Stimulated activated CD8-positive, alpha-beta memory T cell treated with anti-CD3 and anti-CD28 coated beads, Interleukin-7, amount 100 ng/mL, for 48 hours (primary cell): ENCODE data around the gene ST8SIA2.

Experiments
- DNase-seq, 2 donors: peaks; one replicate each; pipeline ENCODE4 v3.0.0-alpha.2; 2020; ENCODE audit warnings: low read depth in 1 of 2; ENCODE audit errors: extremely low read depth in 1 of 2

The ST8SIA2 gene

DNA sequence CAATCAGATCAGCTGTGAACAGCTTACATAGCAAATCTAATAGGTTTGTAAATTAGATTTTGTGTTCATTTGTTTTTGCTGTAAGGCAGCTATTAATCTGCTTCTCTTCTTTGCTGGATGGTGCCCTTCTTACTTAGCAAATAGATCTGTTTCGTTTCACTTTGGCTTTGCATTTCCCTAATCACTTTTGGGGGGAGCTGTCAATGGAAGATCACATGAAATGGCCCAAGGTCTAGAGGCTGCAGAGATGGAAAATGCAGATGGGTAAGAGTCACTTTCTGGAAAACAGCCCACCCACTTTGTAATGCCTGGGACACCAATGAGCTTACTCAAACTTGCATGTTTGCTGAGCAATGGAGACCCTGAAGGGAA lies 36.4 kb downstream of the ST8SIA2 start:
- no peak for DNase-seq

DNA sequence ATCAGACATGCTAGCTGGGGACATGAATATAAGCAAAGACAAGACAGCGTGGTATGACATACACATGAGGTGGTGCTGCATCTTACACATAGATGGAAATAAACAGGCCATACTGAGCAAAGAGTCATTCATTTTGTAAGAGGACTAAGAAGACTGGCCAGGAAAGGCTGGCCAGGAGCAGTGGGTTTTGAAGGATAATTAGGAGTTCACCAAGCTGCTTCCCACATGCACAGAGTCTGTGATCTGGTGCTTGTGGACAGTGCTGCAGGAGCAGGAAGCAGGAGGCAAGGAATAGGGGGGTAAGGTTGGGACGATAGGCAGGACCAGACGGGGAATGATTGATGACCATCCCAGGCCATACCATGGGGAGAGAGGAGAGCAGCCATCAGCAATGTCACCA lies 41.5 kb downstream of the ST8SIA2 start:
- DNase-seq = no peak

DNA sequence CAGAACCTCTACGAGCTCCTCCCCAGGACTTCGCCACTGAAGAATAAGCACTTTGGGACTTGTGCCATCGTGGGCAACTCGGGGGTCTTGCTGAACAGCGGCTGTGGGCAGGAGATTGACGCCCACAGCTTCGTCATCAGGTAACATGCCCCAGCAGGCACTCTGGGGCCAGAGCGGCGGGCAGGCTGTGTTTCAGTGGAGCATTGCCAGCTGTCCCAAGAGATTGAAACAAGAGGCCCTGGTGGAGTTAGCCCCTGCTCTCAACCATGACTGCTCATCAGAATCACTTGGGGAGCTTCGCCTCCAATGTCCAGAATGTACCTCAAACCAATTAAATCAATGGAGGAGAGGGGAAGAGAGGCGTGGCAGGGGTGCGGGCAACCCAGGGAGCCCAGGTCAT lies 44.8 kb downstream of the ST8SIA2 start:
- DNase-seq = no peak

DNA sequence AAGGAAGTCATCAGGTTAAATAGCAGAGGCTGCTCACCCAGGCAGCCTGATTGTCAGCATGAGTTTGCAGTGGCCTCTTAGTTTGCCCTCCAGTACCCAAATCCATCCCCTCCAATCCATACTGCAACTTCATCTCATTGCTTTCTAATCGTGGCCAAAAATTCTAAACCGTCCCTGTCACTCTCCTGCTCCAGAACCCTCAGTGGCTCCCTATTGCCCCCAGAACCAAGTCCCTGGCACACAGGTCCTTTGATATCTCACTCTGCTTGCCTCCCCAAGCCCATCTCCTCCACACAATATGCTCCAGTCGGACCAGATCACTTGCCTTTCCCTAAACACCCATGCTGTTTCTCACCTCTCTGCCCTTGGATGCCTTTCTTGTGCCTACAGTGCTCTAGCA lies 49.7 kb downstream of the ST8SIA2 start:
- no peak for DNase-seq

DNA sequence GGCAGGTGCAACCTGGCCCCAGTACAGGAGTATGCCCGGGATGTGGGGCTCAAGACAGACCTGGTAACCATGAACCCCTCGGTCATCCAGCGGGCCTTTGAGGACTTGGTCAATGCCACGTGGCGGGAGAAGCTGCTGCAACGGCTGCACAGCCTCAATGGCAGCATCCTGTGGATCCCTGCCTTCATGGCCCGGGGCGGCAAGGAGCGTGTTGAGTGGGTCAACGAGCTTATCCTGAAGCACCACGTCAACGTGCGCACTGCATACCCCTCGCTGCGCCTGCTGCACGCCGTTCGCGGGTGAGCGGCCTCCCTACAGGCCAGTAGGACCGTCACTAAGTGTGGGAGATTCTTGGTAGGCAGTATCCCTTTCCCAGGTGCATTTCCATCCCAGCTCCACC lies 51.0 kb downstream of the ST8SIA2 start:
- DNase-seq = no peak

DNA sequence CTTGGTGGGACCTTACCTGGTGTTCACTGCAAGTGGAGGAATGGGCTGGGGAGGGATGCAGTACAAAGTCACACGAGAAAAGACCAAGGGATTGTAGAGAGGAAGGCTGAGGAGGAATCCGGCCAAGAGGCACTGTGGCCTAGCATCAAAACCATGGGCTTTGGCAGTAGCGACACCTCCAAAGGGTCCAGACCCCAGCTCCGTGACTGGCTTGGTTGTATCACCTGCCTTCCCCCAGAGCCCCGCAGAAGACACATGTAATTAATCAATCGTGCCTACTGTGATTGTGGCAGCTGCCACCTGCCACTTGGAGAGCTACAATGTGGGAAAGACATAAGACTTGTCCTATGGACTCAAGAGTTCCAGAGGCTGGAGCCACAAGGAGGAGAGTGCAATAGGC lies 54.7 kb downstream of the ST8SIA2 start:
- no peak for DNase-seq

DNA sequence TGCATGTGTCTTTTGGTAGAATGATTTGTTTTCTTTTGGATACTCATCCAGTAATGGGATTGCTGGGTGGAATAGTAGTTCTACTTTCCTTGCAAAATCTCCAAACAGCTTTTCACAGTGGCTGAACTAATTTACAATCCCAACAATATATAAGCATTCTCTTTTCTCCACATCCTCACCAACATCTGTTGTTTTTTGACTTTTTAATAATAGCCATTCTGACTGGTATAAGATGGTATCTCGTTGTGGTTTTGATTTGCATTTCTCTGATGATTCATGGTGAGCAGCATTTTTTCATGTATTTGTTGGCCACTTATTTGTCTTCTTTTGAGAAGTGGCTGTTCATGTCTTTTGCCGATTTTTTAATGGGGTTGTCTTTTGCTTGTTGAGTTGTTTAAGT lies 55.8 kb downstream of the ST8SIA2 start:
- no peak for DNase-seq

DNA sequence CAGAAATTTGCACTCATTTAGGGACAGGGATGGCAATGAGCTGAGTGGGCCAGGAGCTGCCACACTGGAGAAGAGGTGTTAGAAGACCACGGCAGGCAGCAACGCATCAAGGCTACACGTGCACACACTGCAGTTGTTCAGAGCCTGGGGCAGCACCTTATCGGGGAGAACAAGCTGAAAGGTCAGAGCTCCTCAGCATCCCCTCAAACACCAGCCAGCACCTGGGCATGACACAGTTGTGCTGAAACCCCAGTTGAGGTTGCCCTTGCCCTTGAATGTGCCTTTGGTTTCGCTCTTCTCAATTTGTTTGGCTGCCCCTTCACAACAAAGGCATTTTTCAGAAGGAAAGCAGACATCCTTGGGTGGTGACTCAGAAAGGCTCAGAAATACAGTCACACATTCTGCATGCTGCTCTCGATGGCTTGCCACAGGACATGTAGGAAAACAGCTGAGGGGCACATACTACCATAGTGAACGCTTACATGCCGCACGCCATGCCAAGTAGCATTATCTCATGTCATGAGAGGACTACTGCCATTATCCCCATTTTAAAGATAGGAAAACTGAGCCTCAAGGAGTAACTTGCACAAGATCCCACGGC lies 57.6 kb downstream of the ST8SIA2 start:
- no peak for DNase-seq

DNA sequence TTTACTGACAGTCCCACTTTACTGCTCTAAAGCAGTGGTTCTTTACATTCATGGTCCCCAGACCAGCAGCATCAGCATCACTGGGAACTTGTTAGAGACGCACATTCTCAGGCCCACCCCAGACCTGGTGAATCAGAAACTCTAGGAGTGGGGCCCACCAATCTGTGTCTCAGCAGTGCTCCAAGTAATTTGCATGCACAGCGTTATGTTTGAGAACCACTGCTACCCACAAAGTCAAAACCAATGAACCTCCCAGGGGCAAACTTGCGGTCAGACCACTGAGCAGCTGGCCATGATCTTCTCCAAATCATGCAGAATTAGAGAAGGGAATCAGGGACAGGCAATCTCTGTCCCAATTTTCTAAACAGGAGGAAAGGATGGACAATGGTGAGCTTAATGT lies 58.5 kb downstream of the ST8SIA2 start:
- DNase-seq = no peak

DNA sequence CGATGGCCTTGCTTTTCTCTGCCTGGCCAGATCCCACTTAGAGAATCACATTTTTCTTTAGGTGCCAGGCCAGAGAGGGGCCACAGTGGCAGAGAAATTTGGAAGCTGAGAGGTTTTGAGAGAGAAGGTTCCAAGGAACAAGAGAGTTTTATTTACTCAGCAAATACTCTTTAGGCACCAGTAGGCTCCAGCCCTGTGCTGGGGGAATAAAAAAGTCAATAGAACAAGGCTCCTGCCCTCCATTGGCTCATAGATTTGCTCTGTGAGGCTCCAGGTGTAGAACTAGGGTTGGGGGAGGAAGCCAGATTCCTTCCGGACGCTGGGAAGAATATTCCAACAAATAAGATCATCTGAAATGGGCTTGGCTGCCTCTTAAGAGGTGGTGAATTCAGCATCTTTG lies 59.9 kb downstream of the ST8SIA2 start:
- no peak for DNase-seq

DNA sequence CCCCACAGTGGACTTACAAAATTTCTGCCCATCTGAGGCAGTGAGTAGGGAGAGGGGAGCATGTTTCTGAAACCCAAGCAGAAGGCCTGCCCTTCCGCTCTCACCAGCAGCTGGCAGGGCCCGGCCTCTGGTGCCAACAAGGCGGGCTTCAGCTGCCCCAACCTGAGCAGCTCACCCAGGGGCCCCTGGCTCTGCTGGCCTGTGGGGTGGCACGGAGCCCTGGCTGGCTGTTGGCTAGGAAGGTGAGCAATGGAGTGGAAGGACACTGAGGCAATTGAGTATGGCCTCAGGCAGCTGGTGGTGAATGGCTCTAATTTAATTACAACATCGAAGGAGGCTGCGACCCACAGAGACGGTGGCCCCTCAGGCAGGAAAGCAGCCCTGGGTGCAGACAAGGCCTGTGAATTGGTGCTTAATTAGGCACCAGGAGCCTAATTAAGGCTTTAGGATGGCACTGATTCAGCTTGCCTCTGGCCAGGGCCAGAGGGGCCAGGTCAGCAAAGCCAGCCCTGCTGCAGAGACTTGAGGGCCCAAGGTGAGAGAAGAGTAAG lies 60.9 kb downstream of the ST8SIA2 start:
- no peak for DNase-seq

DNA sequence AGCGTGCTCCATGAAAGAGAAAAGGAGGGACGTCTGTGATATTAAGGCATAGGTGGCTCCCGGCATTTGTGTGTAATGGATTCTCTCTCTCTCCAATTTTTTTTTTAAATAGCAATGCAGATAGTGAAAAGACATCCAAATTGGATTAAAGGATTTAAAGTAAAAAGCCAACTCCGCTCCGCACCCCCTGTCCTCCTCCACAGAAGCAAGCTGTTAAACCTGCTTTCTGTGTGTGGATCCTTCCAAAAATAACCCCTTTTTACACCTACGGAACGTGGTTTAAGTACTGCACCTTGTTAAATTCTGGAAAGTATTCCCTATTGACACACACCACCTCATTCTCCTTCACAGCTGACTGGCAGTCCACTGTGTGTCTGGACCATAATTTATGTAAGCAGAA lies 61.6 kb downstream of the ST8SIA2 start:
- DNase-seq = no peak

DNA sequence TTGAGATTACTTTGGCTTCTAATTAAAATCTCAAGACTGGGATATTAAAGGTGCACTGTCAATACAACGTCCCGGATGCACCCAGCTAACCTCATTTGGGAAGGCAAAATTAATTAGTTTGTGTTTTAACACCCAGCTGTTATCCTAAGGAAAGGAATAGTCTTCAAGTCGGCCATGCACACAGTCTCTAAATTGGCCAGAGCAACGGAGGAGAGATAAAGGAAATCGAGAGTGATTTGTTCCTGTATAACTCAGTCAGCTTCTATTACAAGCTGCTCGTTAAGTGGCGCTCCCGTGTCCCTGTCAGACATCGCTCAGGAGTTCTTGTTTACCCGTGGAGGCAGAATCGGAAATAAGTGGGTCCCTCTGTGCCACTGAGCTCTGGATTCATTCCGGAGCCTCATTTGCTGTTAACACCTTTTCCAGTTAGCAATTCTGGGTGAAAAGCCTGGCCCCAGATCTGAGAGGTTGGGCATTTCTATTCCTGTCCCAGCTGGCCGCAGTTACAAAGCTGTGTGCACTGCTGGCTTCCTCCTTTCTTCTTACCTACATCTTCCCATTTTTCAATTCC lies 63.9 kb downstream of the ST8SIA2 start:
- no peak for DNase-seq

DNA sequence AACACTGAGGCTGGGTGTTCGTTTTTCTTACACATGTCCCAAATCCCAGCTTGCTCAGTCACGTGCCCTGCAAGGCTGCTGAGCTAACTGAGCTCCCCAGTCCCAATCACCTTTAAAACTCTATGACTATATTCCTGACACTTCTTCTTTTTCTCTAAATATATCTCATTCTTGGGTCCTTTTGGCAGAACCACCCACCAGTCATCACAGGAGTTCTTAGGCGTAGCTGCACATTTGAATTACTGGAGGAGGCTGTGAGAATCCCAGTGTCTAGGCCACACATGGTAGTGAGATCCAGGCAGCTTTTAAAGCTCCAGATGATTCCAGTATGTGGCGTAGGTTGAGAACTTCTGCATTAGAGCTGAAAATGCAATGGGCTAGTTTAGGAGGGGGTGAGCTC lies 66.3 kb downstream of the ST8SIA2 start:
- no peak for DNase-seq

DNA sequence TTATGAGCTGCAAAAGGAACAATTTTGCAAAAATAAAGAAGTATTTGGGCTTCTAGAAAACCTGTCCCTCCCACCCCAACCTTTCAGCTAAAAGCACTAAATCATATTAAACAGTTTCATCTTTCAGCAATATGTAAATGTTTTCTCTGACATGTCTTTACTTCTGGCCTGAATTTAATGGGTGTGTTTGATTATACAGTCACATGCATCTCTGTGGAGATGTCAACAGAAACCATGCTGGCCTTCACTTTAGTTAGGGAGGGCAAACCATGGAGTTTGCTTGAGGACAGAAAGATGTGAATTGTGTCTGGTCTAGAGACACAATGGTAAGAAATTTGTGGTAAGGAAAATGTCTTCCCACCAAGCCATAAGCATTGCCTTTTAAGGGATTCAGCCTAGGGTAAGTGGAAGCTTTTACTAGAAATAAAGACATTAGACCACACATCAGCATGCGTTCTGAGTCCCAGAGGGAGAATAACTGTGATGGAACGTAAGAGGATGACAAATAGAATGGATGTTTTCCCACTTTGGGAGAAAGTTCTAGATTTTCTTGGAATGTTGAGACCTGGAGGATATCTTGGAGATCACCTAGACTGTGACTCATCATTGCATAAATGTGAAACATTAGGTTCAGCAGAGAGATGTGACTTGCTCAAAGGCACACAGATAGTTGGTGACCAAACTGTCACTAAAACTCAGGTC lies 68.9 kb downstream of the ST8SIA2 start:
- DNase-seq = no peak

DNA sequence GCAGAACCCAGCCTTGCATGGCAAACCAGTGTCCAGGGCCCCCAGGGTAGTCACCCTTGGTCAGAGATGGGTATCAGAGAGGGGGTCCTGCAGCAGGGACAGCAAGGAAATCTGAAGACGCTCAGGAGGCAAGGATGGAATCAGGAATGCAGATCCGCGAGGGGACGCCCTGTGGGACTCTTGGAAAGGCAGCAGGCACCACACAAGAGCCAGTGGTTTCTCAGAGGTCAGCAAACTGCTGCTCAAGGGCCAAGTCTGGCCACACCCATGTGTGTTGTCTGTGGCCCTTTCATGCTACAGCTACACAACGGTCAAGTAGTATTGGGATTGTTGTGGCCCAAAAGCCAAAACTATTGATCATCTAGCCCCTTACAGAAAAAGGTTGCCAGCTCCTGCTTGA lies 69.7 kb downstream of the ST8SIA2 start:
- no peak for DNase-seq

DNA sequence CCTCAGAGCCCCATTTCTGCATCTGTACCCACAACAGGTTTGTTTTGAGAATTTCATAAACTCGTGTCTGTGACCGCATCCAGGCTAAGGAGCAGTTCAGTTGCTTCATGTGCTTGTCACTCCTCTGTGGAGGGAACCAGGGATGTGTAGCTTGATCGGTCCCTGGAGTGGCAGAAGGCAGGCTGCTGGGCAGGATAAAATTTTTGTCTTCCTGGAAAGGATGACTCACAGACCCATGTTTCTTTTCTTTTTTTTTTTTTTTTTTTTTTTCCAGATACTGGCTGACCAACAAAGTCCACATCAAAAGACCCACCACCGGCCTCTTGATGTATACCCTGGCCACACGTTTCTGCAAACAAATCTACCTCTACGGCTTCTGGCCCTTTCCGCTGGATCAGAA lies 70.1 kb downstream of the ST8SIA2 start:
- no peak for DNase-seq

DNA sequence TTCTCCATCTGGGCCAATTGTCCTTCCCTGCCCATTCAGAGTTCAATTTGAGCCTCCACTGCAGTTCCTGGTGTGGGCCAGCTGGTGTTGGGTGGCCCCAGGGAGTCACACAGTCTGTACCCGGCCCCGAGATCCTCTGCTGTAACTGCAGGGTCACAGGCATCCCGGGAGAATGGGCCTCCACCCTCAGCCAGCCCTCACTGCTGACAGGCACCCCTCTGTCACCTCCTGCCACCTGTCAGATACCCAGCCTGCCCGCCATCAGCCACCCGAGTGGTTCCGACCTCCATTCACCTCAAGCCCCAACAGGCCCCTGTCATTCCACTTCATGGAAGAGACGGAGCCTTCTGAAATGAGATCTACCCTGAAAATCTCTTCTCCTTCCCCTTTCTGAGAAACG lies 73.2 kb downstream of the ST8SIA2 start:
- DNase-seq = no peak

DNA sequence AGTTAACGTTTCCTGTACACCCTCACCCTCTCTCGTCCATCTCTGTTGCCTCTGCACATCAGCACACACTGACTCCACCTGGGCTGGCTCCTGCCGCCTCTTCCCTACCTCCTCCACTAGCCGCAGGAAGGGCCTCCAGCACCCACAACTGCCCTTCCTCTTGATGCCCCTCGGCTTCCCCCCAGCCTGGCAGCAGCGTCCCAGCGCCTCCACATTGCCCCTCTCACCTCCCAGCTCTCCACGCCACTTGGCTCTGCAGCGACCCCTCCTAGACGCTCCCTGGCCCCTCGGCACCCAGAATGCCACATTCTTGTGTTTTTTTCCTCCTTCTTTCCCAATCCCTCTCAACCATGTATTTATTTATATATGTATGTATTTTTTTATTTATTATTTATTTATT lies 73.6 kb downstream of the ST8SIA2 start:
- DNase-seq = no peak

DNA sequence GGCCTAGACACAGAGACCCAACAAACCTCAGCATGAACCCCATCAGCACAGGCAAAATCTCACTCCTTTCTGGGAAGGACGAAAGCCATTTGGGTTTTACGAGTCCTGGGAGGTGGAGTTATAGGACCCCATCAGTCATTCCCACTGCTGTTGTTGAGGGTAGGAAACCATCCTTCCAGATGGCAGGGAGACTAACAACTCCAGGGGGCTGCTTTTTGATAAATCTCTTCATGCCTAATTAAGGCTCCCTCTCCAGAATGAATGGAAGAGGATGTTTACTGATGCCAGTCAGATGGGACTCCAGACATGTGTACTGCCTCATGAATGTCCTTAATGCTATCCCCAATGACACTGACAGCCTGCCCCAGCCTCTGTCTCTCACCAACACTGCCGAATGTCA lies 75.3 kb downstream of the ST8SIA2 start:
- no peak for DNase-seq

DNA sequence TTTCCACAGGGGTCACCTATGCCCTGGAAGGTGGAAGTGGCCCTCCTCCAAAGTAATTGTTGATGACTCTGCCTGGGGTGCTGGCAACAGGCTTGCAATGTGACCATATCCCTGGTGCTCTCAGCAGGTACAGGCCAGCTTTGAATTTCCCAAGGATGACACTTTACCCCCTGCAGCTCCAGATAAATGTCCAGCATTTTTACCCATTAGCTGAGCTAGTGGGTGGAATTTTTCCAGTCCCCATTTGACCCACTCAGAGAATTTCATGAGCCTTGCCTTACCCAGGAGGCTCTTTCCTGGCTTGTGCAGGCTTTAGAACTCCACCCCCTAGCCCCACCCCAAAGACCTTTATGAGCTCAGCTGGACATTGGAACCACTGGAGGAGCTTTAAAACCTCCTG lies 77.6 kb downstream of the ST8SIA2 start:
- DNase-seq = no peak

DNA sequence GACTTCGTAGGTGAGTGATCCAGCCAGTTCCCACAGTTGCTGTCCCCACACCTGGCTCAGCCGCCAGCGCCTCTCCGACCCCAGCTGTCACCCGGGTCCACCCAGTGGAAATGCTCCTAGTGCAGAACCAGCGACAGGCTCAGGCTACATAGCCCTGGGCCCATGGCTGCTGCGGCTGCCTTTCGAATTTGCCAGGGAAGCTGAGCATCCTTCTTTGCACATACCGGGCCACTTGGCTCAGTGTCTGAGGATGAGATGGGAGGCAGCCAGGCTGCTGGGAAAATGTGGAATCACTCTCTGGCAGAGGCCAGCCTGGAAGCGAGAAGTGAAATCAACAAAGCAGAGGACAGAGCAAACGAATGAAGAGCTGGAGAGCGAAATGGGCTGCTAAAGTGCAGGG lies 80.1 kb downstream of the ST8SIA2 start:
- DNase-seq = no peak
